Suprapubic skin (tissue), 4 donors: ENCODE results near the gene VASN. TPM values are rescaled to one million over a fixed set of nuclear protein-coding genes. Genes with fewer than 3 reads are reported as not detected.

Experiments
- DNase-seq, 2 donors: peaks; one replicate each; pipeline ENCODE4 v3.0.0-alpha.2; 2019; ENCODE audit warnings: low spot score in 2 of 2
- H3K27ac ChIP-seq: fragments of 200-600 bp; sonication (generic); one replicate; pipeline ENCODE4 v1.5.1; 2019
- H3K27me3 ChIP-seq: fragments of 200-600 bp; sonication (generic); one replicate; pipeline ENCODE4 v1.5.1; 2019
- H3K36me3 ChIP-seq: fragments of 200-600 bp; sonication (generic); one replicate; pipeline ENCODE4 v1.5.1; 2019
- H3K4me1 ChIP-seq: fragments of 200-600 bp; sonication (generic); one replicate; pipeline ENCODE4 v1.5.1; 2019
- H3K4me3 ChIP-seq: fragments of 200-600 bp; sonication (generic); one replicate; pipeline ENCODE4 v1.5.1; 2019; ENCODE audit warnings: mild to moderate bottlenecking
- H3K9me3 ChIP-seq: fragments of 200-600 bp; sonication (generic); one replicate; pipeline ENCODE4 v1.5.1; 2019
- EP300 ChIP-seq: sonication (generic); formaldehyde crosslinking; IDR thresholded peaks from one replicate; pipeline ENCODE4 v1.6.1; 2017; ENCODE audit warnings: antibody characterized with exemption
- POLR2A ChIP-seq, 2 donors: fragments of 450-650 bp; IDR thresholded peaks; one replicate each; pipeline ENCODE4 v1.6.1; 2017; ENCODE audit warnings: antibody characterized with exemption in 2 of 2, mild to moderate bottlenecking in 2 of 2, moderate library complexity in 2 of 2
- POLR2AphosphoS5 ChIP-seq, 3 donors: sonication (generic); formaldehyde crosslinking; IDR thresholded peaks; one replicate each; pipeline ENCODE4 v1.6.1; 2017; ENCODE audit warnings: antibody characterized with exemption in 3 of 3
- WGBS: methylation state at CpG from one replicate; pipeline ENCODE4 v1.1.5; 2018; 5-methylcytosine and 5-hydroxymethylcytosine counted together
- total RNA-seq, 4 donors: library from RNA; depleted of rRNA; stranded (reverse); fragments of >200 nt; gene quantifications; one replicate each; pipeline ENCODE4 v1.1.0, GENCODE V29; 2016
- TF ChIP-seq, protein P1 (sequence below), 2 donors: fragments of 200-600 bp in 1 of 2; fragments of 450-650 bp in 1 of 2; sonication (generic) in 1 of 2; IDR thresholded peaks; one replicate each; pipeline ENCODE4 v1.5.1; 2016 to 2019; ENCODE audit warnings: antibody characterized with exemption in 2 of 2, mild to moderate bottlenecking in 1 of 2, moderate library complexity in 1 of 2

Gene VASN
- total RNA-seq, 4 donors from 2014 or later, result 10.8 to 23.3 (median 22.3) TPM

GRCh38 chr16:4383591-4384444, 12.2 kb downstream of the VASN start:
- H3K4me3 ChIP-seq, result no peak overlapping the region
- H3K27ac ChIP-seq, result peak overlapping the region; percentile 42
- no peaks in the 10 kb centered on the region for H3K9me3 ChIP-seq
- H3K4me1 ChIP-seq, result peaks cover 74% of the 10 kb centered on the region
- H3K27me3 ChIP-seq, result no peaks in the 10 kb centered on the region
- peak in 1 of 2 donors; percentile 59 for DNase-seq
- WGBS, result 95% methylated on average over 3 of the region's 12 CpGs
- TF ChIP-seq POLR2A (IDR thresholded peaks at IDR 0.05), result no peak
- no peak for TF ChIP-seq POLR2AphosphoS5 (IDR thresholded peaks at IDR 0.05)
- no peak for TF ChIP-seq EP300
- TF ChIP-seq, protein P1, sequence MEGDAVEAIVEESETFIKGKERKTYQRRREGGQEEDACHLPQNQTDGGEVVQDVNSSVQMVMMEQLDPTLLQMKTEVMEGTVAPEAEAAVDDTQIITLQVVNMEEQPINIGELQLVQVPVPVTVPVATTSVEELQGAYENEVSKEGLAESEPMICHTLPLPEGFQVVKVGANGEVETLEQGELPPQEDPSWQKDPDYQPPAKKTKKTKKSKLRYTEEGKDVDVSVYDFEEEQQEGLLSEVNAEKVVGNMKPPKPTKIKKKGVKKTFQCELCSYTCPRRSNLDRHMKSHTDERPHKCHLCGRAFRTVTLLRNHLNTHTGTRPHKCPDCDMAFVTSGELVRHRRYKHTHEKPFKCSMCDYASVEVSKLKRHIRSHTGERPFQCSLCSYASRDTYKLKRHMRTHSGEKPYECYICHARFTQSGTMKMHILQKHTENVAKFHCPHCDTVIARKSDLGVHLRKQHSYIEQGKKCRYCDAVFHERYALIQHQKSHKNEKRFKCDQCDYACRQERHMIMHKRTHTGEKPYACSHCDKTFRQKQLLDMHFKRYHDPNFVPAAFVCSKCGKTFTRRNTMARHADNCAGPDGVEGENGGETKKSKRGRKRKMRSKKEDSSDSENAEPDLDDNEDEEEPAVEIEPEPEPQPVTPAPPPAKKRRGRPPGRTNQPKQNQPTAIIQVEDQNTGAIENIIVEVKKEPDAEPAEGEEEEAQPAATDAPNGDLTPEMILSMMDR (IDR thresholded peaks at IDR 0.05), result no peak
- H3K36me3 ChIP-seq, result peaks cover 53% of the 10 kb centered on the region

DNA sequence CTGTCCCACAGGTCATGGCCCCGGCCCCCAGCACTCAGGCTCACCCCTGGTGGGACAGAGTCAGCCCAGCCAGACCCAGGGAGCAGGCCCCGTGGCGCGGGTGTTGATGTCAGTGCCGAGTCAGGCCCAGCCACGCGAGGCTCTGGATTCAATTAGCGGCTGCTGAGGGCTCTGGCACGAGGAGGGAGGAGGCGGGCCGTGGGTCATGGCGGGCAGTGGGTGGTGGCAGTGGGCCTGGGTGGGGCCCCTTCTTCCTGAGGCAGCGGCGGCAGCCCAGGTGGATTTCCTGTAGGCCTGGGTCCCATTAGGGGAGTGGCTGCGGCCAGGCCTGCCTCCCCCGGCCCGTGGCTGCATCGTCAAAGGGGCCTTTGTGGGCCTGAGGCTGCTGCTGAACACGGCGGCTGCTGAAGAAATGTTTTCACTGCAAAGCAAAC, 12.9 kb downstream of the VASN start:
- no CpG with 5 or more reads among the region's 20 CpGs for WGBS
- H3K27ac ChIP-seq, result peak overlapping the region; percentile 42
- no peak overlapping the region for H3K4me3 ChIP-seq
- no peaks in the 10 kb centered on the region for H3K27me3 ChIP-seq
- H3K9me3 ChIP-seq, result no peaks in the 10 kb centered on the region
- H3K36me3 ChIP-seq, result peaks cover 58% of the 10 kb centered on the region
- peaks cover 74% of the 10 kb centered on the region for H3K4me1 ChIP-seq
- TF ChIP-seq POLR2A (IDR thresholded peaks at IDR 0.05), result no peak
- TF ChIP-seq POLR2AphosphoS5 (IDR thresholded peaks at IDR 0.05), result peak in 1 of 3 donors; percentile 10
- TF ChIP-seq, protein P1 (IDR thresholded peaks at IDR 0.05), result no peak
- TF ChIP-seq EP300, result no peak
- DNase-seq, result peak; percentile 85 to 87

DNA sequence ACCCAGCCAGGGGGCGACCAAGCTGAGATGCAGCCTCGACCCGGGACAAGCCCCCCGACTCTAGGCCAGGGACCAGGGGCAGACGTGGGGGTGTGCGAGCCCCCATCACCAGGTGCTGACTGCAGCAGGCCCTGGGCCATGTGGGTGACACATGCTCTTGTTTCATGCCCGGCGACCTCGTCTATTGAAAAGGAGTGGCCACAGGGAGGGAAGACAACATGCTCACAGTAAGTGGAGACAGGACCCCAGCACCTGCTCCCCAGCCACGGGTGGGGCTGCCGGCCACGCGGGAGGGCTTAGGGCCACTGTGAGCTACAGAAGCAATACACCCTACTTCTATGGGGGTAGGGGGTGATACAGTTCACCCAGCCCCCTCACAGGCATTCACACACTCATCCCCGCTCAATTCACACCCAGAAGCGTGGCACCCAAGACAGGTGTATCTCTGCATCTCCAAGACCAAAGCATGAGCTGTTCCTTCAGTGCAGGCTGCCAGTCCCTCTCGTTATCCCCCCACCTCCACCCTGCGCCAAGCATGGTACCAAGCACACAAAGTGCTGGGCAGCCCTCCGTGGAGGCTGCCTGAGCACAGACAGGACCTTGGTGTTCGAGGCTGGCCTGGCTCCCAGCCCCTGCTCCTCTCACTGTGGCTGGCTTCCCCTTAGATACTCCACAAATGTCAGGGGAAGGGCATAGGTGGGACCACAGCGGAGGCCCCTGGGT, 13.6 kb downstream of the VASN start:
- Histone ChIP-seq H3K27me3 (no peaks in the 10 kb centered on the region), H3K4me1 (peaks cover 70% of the 10 kb centered on the region), H3K27ac (peak overlapping the region; percentile 59), H3K9me3 (no peaks in the 10 kb centered on the region), H3K4me3 (no peak overlapping the region), H3K36me3 (peaks cover 58% of the 10 kb centered on the region)
- TF ChIP-seq POLR2AphosphoS5 (IDR thresholded peaks at IDR 0.05) (no peak), POLR2A (IDR thresholded peaks at IDR 0.05) (peak in 1 of 2 donors; percentile 32), EP300 (no peak)
- TF ChIP-seq, protein P1 (IDR thresholded peaks at IDR 0.05), result no peak
- WGBS, result 67% methylated on average over 20 of the region's 20 CpGs
- peak in 1 of 2 donors; percentile 60 for DNase-seq

- peak in 1 of 2 donors; percentile 63 for DNase-seq
- Histone ChIP-seq H3K27ac (peak overlapping the region; percentile 59), H3K4me3 (no peak overlapping the region), H3K9me3 (no peaks in the 10 kb centered on the region), H3K27me3 (no peaks in the 10 kb centered on the region), H3K36me3 (peaks cover 58% of the 10 kb centered on the region), H3K4me1 (peaks cover 67% of the 10 kb centered on the region)
- TF ChIP-seq POLR2A (IDR thresholded peaks at IDR 0.05), result no peak
- no peak for TF ChIP-seq POLR2AphosphoS5 (IDR thresholded peaks at IDR 0.05)
- TF ChIP-seq, protein P1 (IDR thresholded peaks at IDR 0.05), result no peak
- no peak for TF ChIP-seq EP300
- 63% methylated on average over 3 of the region's 11 CpGs for WGBS
Measured at GRCh38 chr16:4385789-4386450, 14.3 kb downstream of the VASN start.
